A549 (cell line): ENCODE data around the gene LCA5.

ENCODE experiments used
- FOXS1 ChIP-seq: fragments of 250-450 bp; sonication (Bioruptor Pico); IDR thresholded peaks from 2 replicates; pipeline ENCODE4 v1.5.0; 2020; ENCODE audit warnings: mild to moderate bottlenecking, moderate library complexity
- MAZ ChIP-seq: fragments of 150-350 bp; IDR thresholded peaks from 2 replicates; pipeline ENCODE4 v1.6.1; 2014; ENCODE audit warnings: antibody characterized with exemption, low read depth, low read length, borderline replicate concordance
- MYC ChIP-seq: IDR thresholded peaks from 2 replicates; pipeline ENCODE4 v1.6.1; 2012; ENCODE audit warnings: mild to moderate bottlenecking, inconsistent platforms, low read length, improper control_type of control experiment, borderline replicate concordance
- PHF8 ChIP-seq: fragments of 200-600 bp; sonication (generic); IDR thresholded peaks from 2 replicates; pipeline ENCODE4 v1.6.1; 2016; ENCODE audit warnings: low read depth, mild to moderate bottlenecking, antibody characterized with exemption, moderate library complexity, borderline replicate concordance
- POLR2A ChIP-seq: IDR thresholded peaks from 2 replicates; pipeline ENCODE4 v1.6.1; 2012; ENCODE audit warnings: mild to moderate bottlenecking, low read length
- RCOR1 ChIP-seq: fragments of 150-350 bp; IDR thresholded peaks from 2 replicates; pipeline ENCODE4 v1.6.1; 2014; ENCODE audit warnings: antibody characterized with exemption, low read length, low read depth
- SMC3 ChIP-seq: fragments of >200 bp; sonication (Bioruptor Twin); formaldehyde crosslinking; IDR thresholded peaks from 3 replicates; pipeline ENCODE4 v1.6.1; 2018; ENCODE audit warnings: inconsistent platforms
- TF ChIP-seq, protein P1 (sequence below): fragments of 200-600 bp; sonication (generic); IDR thresholded peaks from 2 replicates; pipeline ENCODE4 v1.6.1; 2016; ENCODE audit warnings: antibody characterized with exemption, mild to moderate bottlenecking, moderate library complexity
- TF ChIP-seq, protein P2 (sequence below): fragments of >200 bp; sonication (Bioruptor Twin); formaldehyde crosslinking; IDR thresholded peaks from 3 replicates; pipeline ENCODE4 v1.5.1; 2016
- TF ChIP-seq, protein P3 (sequence below): IDR thresholded peaks from 2 replicates; pipeline ENCODE4 v1.6.1; 2012

- no peak for TF ChIP-seq FOXS1 (CRISPR knock-in tag)
- TF ChIP-seq, protein P1, sequence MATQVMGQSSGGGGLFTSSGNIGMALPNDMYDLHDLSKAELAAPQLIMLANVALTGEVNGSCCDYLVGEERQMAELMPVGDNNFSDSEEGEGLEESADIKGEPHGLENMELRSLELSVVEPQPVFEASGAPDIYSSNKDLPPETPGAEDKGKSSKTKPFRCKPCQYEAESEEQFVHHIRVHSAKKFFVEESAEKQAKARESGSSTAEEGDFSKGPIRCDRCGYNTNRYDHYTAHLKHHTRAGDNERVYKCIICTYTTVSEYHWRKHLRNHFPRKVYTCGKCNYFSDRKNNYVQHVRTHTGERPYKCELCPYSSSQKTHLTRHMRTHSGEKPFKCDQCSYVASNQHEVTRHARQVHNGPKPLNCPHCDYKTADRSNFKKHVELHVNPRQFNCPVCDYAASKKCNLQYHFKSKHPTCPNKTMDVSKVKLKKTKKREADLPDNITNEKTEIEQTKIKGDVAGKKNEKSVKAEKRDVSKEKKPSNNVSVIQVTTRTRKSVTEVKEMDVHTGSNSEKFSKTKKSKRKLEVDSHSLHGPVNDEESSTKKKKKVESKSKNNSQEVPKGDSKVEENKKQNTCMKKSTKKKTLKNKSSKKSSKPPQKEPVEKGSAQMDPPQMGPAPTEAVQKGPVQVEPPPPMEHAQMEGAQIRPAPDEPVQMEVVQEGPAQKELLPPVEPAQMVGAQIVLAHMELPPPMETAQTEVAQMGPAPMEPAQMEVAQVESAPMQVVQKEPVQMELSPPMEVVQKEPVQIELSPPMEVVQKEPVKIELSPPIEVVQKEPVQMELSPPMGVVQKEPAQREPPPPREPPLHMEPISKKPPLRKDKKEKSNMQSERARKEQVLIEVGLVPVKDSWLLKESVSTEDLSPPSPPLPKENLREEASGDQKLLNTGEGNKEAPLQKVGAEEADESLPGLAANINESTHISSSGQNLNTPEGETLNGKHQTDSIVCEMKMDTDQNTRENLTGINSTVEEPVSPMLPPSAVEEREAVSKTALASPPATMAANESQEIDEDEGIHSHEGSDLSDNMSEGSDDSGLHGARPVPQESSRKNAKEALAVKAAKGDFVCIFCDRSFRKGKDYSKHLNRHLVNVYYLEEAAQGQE: no peak
- TF ChIP-seq, protein P2, sequence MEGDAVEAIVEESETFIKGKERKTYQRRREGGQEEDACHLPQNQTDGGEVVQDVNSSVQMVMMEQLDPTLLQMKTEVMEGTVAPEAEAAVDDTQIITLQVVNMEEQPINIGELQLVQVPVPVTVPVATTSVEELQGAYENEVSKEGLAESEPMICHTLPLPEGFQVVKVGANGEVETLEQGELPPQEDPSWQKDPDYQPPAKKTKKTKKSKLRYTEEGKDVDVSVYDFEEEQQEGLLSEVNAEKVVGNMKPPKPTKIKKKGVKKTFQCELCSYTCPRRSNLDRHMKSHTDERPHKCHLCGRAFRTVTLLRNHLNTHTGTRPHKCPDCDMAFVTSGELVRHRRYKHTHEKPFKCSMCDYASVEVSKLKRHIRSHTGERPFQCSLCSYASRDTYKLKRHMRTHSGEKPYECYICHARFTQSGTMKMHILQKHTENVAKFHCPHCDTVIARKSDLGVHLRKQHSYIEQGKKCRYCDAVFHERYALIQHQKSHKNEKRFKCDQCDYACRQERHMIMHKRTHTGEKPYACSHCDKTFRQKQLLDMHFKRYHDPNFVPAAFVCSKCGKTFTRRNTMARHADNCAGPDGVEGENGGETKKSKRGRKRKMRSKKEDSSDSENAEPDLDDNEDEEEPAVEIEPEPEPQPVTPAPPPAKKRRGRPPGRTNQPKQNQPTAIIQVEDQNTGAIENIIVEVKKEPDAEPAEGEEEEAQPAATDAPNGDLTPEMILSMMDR: no peak
- no peak for TF ChIP-seq POLR2A
- TF ChIP-seq SMC3: no peak
- TF ChIP-seq MYC: no peak
- TF ChIP-seq, protein P3, sequence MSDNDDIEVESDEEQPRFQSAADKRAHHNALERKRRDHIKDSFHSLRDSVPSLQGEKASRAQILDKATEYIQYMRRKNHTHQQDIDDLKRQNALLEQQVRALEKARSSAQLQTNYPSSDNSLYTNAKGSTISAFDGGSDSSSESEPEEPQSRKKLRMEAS: no peak
- no peak for TF ChIP-seq MAZ
- no peak for TF ChIP-seq PHF8
- no peak for TF ChIP-seq RCOR1
Observed at GRCh38 chr6:79538106-79538971, 1.1 kb upstream of the LCA5 start.
